ENCODE measurements around the gene TCOF1.
A peak's percentile ranks its signal among the peaks of the same experiment; 100 is the strongest.

The TCOF1 gene, protein sequence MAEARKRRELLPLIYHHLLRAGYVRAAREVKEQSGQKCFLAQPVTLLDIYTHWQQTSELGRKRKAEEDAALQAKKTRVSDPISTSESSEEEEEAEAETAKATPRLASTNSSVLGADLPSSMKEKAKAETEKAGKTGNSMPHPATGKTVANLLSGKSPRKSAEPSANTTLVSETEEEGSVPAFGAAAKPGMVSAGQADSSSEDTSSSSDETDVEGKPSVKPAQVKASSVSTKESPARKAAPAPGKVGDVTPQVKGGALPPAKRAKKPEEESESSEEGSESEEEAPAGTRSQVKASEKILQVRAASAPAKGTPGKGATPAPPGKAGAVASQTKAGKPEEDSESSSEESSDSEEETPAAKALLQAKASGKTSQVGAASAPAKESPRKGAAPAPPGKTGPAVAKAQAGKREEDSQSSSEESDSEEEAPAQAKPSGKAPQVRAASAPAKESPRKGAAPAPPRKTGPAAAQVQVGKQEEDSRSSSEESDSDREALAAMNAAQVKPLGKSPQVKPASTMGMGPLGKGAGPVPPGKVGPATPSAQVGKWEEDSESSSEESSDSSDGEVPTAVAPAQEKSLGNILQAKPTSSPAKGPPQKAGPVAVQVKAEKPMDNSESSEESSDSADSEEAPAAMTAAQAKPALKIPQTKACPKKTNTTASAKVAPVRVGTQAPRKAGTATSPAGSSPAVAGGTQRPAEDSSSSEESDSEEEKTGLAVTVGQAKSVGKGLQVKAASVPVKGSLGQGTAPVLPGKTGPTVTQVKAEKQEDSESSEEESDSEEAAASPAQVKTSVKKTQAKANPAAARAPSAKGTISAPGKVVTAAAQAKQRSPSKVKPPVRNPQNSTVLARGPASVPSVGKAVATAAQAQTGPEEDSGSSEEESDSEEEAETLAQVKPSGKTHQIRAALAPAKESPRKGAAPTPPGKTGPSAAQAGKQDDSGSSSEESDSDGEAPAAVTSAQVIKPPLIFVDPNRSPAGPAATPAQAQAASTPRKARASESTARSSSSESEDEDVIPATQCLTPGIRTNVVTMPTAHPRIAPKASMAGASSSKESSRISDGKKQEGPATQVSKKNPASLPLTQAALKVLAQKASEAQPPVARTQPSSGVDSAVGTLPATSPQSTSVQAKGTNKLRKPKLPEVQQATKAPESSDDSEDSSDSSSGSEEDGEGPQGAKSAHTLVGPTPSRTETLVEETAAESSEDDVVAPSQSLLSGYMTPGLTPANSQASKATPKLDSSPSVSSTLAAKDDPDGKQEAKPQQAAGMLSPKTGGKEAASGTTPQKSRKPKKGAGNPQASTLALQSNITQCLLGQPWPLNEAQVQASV (N-terminal part only)

DNA sequence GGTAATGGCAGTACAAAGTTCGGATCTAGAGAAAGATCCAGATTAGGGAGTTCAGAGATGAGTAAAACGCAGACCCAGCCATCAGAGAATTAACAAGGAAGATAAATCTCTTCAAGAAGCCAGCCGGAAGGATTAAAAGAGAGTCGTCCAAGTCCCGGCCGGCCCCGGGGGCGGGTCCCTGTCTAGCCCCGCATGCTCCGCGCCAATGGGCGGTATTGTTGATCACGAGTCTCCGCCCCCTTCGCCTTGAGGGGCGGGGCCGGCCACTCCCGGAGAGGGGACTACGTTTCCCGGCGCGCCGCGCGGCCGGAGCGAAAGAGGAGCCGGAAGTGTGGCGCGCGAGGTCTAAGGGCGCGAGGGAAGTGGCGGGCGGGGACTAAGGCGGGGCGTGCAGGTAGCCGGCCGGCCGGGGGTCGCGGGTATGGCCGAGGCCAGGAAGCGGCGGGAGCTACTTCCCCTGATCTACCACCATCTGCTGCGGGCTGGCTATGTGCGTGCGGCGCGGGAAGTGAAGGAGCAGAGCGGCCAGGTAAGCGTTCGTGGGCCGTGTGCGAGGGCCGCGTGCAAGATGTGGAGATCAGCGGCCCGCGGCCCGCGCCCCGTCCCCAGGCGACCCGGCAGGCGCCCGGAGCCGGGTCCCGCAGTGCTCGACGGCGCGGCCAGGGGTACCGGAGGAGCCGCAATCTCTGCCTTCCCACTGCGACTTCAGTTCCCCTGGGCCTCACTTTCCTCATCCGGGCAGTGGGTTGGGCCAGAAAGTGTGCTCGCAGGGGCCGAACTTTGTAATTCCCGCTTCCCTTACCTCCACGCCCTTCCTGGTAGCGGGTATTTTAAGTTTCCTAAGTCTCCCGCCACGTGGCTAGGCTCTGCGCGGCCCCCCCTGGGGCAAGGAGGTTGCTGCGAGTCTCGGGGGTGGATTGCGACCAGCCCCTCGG is at the start of gene TCOF1:
Gene TCOF1, plus strand, starts transcription at position 372 of the 935 bp plus-strand sequence. Its CDS starts 50 bp downstream, at position 422.
- peak; percentile 97 for DNase-seq (ENCODE audit: low spot score)

DNA sequence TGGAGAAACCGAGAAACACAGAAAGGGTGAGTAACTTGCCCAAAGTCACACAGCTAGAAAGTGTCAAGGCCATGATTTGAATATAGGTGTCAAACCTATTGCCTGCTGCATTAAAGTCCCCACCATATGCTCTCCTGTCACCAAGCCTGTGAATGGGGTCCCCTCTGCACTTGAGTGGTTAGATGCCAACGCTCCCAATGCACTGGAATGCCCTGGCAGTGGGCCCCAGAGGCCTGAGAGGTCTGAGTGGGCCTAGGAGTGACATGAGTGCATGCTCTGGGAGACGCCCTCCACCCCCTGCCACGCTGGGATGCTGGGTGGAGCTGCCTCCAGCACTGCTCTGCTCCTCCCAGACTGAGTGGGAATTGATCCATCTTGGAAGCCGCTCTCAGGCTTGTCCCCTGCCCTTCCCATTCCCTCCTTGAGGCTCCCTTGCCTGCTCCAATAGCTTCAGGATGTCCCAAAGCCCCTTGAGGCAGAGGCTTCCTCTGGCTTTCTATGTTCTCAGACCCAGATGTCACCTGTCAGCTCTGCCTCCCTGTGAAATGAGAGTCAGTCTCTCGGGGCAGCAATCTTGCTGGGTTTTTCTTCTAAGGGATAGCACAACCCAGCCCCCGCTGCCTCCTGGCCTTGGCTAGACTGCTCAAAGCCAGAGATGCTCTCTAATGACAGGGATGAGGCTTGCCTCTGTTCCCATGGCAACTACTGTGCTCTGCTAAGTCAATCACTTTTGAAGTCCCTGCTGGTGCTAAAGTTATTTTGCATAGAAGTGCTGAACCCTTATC is 48.2 kb upstream of the TCOF1 start:
- DNase-seq (ENCODE audit: low spot score) = no peak

DNA sequence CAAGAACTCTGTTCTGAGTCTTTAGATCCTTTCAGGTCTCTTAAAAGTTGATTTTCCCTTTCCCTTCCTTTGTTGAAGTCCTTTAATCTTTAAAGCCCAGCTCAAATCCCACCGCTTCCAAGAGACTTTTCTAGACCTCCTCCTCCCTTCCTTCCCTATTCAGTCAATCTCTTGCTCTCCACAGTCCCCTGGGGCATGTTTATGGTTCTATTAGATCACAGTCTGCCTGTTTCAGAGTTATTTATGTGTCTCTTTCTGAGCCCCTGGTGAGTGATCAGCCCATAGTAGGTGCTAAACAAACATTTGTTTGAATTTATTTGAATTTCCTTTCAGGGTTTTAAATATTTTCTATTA is 47.6 kb upstream of the TCOF1 start:
- no peak for DNase-seq (ENCODE audit: low spot score)

DNA sequence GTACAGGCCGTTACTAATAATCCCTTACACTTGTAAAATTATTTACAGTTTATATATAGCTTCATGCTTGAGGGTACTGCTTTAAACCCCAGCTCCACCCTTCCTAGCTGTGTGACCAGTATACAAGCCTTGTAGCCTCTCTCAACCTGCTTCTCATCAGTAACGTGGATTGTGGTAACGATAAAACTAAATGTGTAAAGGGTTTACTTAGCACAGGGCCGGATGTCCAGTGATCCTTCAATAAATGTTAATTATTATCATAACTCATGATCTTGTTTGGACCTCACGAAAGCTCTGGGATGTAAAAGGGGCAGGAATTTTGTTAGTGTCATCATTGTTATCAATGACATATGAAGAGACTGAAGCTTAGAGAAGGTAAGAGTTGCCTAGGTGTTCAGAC is 47.3 kb upstream of the TCOF1 start:
- DNase-seq (ENCODE audit: low spot score) = no peak

DNA sequence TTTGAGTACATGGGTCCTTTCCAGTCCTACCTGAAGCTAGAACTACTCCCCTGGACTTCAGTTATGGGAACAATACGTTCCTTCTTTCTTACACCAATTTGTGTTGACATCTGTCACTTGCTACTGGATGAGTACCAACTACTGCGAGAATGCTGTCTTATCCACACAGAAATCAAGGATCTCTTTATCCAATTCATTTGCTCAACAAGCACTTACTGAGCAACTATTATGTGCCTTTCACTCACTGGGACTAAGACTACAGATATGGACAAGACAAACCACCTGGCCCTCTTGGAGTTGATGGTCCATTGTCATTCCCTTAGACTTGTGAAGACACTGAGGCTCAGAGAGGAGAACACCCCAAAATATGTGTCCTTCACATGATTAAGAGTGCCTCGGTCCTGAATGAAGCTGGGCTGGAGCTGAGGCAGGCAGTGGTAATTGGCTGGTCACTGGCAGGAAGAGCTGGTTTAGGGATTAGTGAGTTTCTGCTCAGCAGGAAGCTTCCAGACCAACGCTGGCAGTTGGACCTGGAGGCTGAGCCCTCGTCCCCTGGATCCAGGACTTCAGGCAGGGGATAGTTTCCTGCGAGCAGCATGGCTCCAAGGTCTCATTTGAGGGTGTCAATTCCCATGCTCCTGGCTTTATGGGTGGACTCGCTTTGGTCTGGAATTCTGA is 46.3 kb upstream of the TCOF1 start:
- DNase-seq (ENCODE audit: low spot score) = no peak

DNA sequence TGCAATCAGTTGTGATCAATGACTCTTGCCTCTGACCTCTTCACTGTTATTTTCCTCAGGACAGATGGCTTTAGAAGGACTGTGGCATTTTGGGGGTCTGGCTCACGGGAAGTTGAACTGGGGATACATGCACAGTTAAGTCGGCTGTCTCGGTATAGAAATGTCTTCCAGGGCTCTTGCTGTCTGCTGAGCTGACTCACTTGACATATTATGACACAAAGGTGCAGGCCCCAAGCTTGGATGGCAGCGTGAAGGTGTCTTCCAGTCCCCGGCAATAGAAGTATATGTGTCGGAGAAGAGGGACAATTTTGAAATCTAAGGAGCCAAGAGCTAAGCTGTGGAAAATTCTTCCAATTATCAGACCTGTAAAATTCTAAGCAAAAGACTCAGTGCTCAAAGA is 45.0 kb upstream of the TCOF1 start:
- no peak for DNase-seq (ENCODE audit: low spot score)

DNA sequence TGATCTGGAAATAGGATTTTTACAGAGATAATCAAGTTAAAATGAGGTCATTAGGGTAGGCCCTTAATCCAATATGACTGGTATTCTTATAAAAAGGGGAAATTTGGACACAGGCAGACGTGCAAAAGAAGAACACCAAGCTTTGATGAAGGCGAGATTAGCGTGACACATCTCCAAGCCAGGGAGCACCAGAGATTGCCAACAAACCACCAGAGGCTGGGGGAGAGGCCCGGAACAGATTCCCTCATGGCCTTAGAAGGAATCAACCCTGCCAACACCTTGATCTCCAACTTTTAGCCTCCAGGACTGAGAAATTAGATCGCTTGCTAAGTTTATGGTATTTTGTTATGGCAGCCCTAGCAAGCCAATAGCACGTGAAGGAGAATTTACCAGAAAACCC is 44.0 kb upstream of the TCOF1 start:
- DNase-seq (ENCODE audit: low spot score) = no peak

DNA sequence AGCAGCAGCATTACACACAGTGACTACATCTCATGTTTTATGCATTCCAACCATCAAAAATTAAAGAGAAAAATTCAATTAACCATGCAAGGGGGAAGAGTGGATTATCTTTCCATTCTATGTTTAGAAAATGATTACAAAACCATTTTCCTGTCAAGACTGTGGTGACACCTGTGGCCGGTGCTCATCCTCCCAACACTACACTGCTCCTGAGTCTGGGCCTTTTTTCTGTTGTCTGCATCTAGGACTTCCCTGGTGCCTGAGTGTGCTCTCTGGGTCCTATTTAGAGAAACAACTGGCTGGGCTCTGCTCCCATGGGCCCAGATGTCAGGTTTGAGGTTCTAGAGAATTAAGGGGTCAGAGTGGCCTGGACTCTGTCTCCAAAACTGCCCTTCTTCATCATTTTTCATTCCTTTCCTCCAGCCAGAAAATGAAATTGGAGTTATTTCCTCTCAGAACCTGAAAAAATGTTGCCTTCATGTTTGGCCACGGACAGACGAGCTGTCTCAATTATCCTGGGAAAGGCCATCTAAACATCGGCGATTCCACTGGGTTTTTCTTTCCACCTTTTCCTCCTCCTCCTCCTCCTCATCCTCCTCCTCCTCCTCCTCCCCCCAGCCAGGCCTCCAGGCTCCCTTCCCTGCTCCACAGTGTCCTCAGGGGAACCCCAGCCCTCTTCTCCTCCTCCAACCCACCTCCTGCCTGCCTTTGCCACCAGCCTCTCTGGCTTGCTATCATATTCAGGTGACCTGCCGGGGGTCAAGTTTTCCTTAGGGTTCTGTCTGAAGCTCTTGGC is 43.4 kb upstream of the TCOF1 start:
- no peak for DNase-seq (ENCODE audit: low spot score)

DNA sequence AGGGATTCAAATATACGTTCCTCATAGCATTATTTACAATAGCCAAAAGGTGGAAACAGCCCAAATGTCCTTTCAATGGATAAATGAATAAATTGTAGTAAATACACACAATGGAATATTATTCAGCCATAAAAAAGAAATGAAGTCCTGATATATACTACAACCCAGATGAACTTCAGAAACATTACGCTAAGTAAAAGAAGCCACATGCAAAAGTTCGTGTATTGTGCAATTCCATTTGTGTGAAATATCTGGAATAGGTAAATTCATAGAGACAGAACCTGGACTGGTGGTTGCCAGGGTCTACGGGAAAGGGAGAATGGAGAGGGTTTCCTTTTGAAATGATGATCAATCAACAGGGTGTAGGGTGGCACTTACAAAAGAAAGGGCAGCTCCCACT is 42.3 kb upstream of the TCOF1 start:
- DNase-seq (ENCODE audit: low spot score) = no peak

DNA sequence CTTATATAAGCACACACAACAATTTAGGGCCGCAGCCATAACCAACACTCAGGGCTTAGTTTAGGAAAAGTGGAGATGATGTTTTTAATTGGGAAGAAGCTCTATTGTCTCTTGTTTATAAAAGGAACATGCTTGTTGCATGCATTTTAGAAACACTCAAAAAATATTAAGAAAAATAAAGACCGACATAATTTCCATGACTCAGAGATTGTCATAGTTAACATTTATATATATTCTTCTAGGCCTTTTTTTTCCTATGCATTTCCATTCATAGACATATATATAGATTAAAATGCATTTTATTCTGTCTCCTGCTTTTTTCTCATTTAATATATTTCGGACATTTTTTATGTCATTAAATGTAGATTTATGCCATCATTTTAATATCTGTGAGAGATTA is 41.2 kb upstream of the TCOF1 start:
- no peak for DNase-seq (ENCODE audit: low spot score)

DNA sequence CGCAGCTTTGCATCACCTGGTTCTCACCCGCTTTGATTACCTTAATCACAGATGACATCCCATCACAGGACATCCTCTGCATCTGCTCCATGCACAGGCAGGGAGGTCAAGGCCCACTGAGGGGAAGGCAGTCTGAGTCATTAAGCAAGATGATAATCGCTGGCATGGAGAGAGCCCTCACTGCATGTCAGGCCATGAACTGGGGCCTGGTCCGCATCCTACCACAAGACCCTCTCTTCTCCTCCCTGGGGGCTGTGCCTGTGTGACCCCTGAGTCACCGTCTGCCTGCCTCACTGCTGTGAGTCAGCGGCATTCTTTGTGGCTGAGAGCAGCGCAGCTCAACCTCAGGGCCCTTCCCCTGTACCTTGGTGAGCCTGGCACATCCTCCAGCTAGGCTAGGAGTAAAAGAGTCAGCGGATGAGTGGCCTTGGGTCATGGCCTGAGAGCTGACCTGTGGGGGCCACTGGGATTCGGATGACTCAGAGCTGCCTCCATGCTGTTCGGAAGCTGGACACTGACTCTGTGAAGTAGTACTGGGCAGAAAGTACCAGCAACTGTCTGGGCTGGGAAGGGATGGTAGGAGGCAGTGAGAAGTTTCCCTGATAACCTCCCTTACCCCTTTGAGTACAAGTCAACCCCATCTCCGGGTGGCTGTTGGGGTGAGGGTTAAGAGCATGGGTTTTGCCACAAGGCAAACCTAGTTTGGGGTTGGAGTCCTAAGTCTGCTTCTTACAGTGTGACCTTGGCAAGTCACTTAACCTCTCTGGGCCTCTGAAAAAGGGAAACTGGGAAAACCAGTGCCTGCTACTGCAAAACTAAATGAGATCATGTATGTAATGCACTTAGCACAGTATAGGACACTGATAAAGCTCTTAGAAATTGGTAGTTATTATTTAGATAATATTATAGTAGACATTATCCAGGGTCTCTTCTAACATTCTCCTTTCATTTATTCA is 40.2 kb upstream of the TCOF1 start:
- DNase-seq (ENCODE audit: low spot score) = no peak

DNA sequence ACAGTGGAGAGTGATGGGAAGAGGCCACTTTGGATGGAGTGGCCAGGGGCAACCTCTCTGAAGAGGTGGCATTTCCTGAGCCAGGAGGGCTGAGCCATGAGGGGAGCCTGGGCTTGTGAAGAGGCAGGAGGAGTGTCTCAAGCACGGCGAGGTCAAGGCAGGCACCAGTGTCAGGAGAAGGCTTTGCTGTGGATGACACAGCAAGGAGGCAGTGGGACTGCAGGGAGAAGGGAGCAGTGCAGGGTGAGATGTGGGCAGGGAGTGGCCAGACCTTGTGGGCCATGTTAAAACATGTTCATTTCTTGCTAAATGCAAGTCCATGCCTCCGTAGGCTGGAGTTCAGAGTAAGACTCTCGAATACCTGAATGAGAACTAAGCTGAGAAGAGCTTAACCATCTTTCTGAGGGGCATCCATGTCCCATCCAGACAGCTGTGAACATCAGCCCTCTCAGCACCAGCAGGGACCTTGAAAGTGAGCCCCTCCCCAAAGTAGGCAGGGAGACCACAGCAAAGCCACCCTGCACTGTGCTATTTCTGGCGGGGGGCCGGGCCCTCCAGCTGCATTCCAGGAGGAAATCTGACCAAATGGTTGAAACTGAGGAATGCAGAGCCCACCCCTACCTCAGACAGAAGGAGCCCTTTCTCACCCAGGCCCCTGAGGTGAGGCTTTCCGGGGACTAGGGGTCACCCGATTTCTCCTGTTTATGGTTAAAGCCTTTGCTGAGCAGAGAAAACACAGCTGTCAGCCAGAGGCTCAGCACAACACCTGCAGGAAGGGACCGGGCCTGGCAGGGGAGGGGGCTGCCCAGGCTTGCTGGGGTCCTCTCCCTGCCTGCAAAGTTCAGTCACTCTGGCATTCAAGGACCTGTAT is 38.6 kb upstream of the TCOF1 start:
- DNase-seq (ENCODE audit: low spot score) = no peak

DNA sequence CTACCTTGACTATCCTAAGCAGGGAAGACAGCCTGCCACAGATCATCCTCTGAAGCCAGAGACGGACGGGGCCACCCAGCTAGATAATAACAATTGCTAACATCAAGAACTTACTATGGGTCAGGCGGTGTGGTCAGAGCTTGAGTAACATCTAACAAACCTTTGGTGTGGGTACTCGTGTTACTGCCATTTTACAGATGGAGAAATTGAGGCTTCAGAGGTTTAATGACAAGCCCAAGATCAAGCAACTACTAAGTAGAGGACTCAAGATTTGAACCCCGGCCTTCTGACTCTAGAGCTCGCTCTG is 38.1 kb upstream of the TCOF1 start:
- DNase-seq (ENCODE audit: low spot score) = no peak

DNA sequence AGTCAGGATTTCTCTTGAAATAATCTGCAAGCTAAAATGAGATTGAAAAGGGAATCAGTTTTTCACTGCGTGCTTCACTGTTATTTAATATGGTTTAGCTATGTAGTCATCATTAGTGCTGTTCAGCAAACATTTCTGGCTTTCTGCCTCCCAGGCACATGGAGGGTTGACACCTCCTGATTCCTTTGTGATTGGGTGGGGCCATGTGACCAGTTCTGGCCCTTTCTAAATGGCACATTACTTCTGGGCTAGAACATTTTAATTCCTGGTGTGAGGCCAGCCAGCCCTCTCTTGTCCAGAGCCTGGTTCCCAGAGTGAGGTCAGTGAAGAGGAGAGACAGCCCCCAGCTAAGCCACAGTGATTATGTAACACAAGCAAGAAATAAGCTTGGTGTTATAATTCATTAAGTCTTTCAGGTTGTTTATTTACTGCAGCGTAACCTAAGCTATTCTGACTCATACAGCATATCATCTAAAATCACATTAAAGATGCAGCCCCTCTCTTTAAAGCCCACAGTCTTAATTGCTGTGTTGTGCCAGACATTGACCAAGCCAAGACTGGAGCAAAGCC is 37.4 kb upstream of the TCOF1 start:
- no peak for DNase-seq (ENCODE audit: low spot score)

DNA sequence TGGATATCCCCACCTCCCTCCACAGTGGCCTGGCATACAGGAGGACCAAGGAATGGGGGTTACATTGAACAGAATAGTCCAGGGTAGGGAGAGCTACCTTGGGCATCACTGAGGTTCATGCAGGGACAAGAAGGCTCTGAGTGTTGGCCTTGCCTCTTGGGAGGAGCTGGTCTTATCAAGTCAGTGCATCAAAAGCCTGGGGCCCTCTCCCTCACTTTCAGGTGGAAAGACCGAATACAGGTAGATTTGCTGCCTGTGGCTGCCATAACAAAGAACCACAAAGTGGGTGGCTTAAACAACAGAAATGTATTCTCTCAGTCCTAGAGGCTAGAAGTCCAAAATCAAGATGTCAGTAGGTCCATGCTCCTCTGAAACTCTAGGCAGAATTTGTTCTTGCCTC is 36.3 kb upstream of the TCOF1 start:
- DNase-seq (ENCODE audit: low spot score) = no peak

DNA sequence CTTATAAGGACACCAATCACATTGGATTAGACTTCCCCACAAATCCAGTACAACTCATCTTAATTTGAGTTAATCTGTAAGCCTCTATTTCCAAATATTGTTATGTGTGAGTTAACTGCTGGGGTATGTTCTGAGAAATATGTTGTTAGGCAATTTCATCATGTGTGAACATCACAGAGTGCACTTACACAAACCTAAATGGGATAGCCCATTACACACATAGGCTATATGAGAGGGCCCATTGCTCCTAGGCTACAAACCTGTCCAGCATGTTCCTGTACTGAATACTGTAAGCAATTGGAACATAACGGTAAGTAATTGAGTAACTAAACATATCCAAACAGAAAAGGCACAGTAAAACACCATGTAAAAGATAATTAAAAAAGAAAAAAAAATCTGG is 35.7 kb upstream of the TCOF1 start:
- DNase-seq (ENCODE audit: low spot score) = no peak

DNA sequence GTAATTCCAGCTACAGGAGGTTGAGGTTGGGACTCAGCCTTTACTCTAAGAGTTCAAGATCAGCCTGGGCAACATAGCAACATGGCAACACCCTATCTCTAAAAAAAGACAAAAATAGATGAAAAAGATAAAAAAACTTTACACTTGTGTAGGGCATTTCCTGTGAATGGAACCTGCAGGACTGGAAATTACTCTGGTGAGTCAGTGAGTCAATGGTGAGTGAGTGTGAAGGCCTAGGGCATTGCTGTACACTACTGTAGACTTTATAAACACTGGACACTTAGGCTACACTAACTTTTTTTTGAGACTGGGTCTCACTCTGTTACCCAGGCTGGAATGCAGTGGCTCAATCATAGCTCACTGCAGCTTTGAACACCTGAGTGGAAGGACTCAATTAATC is 35.3 kb upstream of the TCOF1 start:
- DNase-seq (ENCODE audit: low spot score) = no peak

All from CD4-positive, alpha-beta T cell treated with Interleukin-15 for 4 hours (primary cell).